DOHH2 (cell line): Measurements from ENCODE around the gene ZDHHC13.

ENCODE experiments used
- CTCF ChIP-seq: fragments of 200-600 bp; sonication (generic); IDR thresholded peaks from one replicate; pipeline ENCODE4 v1.5.1; 2014; ENCODE audit warnings: antibody characterized with exemption, mild to moderate bottlenecking, low read depth, low read length; ENCODE audit not compliant: poor library complexity, severe bottlenecking
- EZH2phosphoT487 ChIP-seq: fragments of 200-600 bp; sonication (generic); IDR thresholded peaks from 2 replicates; pipeline ENCODE4 v1.6.1; 2017; ENCODE audit warnings: borderline replicate concordance, mild to moderate bottlenecking, antibody characterized with exemption, low read length, moderate library complexity, mixed read lengths

GRCh38 chr11:19092342-19092741 lies 24.6 kb upstream of the ZDHHC13 start:
- TF ChIP-seq CTCF (no peak), EZH2phosphoT487 (no peak)
